GM18519 (cell line): ENCODE measurements around the gene NDUFA7.
"Not testable (repeated sequence)": the region's sequence is repeated elsewhere in the genome, so short reads cannot be mapped to it uniquely, and the experiment has no call there.

ENCODE experiments used
- ATAC-seq: cut with Tn5 transposase; IDR thresholded peaks from one replicate; pipeline ENCODE4 v1.9.1; 2021; ENCODE audit warnings: mild to moderate bottlenecking, moderate library complexity; ENCODE audit not compliant: unreplicated experiment, low FRiP score

NDUFA7 gene

GRCh38 chr19:8342684-8343482 lies 21.7 kb upstream of the NDUFA7 start, which contains the start of gene KANK3:
Gene KANK3 (minus strand): TSS chr19:8343262. CDS start chr19:8337828, 5,434 bp downstream.
- peak; percentile 47 for ATAC-seq

GRCh38 chr19:8342316-8342683 lies 21.1 kb upstream of the NDUFA7 start:
- no peak for ATAC-seq

- ATAC-seq = not testable (repeated sequence)
Measured at GRCh38 chr19:8341504-8341903, 20.3 kb upstream of the NDUFA7 start.

GRCh38 chr19:8340341-8341096 lies 19.3 kb upstream of the NDUFA7 start:
- no peak for ATAC-seq

- no peak for ATAC-seq
Measured at GRCh38 chr19:8338835-8339234, 17.7 kb upstream of the NDUFA7 start.

GRCh38 chr19:8337728-8338127 lies 16.6 kb upstream of the NDUFA7 start:
- ATAC-seq = no peak

- ATAC-seq = no peak
Measured at GRCh38 chr19:8336660-8337059, 15.5 kb upstream of the NDUFA7 start.

GRCh38 chr19:8336072-8336569 lies 14.9 kb upstream of the NDUFA7 start:
- no peak for ATAC-seq

GRCh38 chr19:8335343-8336071 lies 14.3 kb upstream of the NDUFA7 start:
- ATAC-seq = no peak

GRCh38 chr19:8334458-8335342 lies 13.5 kb upstream of the NDUFA7 start:
- ATAC-seq = no peak

GRCh38 chr19:8333767-8334457 lies 12.7 kb upstream of the NDUFA7 start:
- no peak for ATAC-seq

GRCh38 chr19:8332976-8333766 lies 12.0 kb upstream of the NDUFA7 start:
- ATAC-seq = no peak

- no peak for ATAC-seq
Measured at GRCh38 chr19:8331263-8331845, 10.2 kb upstream of the NDUFA7 start.

GRCh38 chr19:8329996-8330395 lies 8.8 kb upstream of the NDUFA7 start:
- ATAC-seq = no peak

- ATAC-seq = no peak
Measured at GRCh38 chr19:8325454-8325853, 4.3 kb upstream of the NDUFA7 start.

- ATAC-seq = no peak
Measured at GRCh38 chr19:8324186-8325050, 3.2 kb upstream of the NDUFA7 start.

GRCh38 chr19:8323781-8324185 lies 2.6 kb upstream of the NDUFA7 start:
- ATAC-seq = no peak
